IPS-15b (cell line): ENCODE measurements around the gene ATG7.
A peak's percentile ranks its signal among the peaks of the same experiment; 100 is the strongest.

Source experiments
- H3K27me3 ChIP-seq: one replicate; pipeline ENCODE4 v1.6.1; 2013; ENCODE audit warnings: low read length; ENCODE audit not compliant: control insufficient read depth, insufficient read depth
- H3K36me3 ChIP-seq: one replicate; pipeline ENCODE4 v1.6.1; 2013; ENCODE audit warnings: low read length; ENCODE audit not compliant: control insufficient read depth, insufficient read depth
- H3K4me1 ChIP-seq: one replicate; pipeline ENCODE4 v1.6.1; 2013; ENCODE audit warnings: mild to moderate bottlenecking, low read length; ENCODE audit not compliant: control insufficient read depth, insufficient read depth
- H3K4me3 ChIP-seq: one replicate; pipeline ENCODE4 v1.5.1; 2013; ENCODE audit warnings: low read depth, low read length
- H3K9ac ChIP-seq: one replicate; pipeline ENCODE4 v1.6.1; 2013; ENCODE audit warnings: low read depth, mild to moderate bottlenecking, low read length
- H3K9me3 ChIP-seq: one replicate; pipeline ENCODE4 v1.6.1; 2013; ENCODE audit warnings: mild to moderate bottlenecking, low read length; ENCODE audit not compliant: control insufficient read depth, insufficient read depth

ATG7 gene

DNA sequence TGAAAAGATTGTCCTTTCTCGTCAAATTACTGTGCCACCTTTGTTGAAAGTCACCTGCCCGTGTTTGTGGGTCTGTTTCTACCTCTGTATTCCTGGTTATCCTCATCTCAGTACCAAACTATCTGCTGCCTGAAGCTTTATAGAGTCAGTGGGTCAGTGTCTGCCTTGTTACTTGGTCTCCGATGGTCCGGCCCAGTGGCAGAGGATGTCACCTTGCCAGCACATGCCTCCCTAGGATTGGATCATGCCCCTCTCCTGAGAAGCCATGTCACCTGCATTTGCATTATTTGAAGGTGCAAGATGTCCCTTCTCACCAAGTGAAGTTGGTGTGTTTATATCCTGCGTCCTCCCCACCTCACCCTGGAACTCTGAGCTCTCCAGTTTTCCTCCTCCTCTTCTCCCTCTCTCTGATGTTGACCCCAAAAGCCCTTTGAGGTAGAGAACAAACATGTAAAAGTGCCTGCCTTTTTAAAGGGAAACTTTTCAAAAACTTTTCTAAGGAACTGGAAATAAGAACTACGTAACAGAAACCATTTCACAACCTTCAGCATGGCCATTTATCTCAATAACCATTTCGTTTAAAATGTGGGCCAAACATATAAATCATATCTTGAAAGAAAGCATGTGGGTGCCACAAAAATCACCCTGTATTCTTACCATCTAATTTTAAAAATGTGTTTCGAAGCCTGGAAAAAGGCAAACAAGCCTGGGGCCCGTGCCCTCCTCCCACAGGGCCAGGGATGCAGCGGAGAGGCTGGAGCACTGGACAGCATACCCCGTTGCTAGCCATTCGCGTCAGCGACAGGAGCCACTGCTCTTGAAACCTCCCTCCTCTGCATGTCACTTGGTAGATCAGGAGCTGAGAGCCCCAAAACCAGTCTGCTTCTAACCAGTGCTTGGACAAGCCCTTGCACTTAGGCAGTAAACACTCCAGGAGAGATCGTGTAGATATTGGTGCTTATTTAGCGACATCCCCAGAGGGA is 269.4 kb downstream of the ATG7 start:
- Histone ChIP-seq H3K9me3 (no peaks in the 10 kb centered on the region), H3K36me3 (no peaks in the 10 kb centered on the region), H3K4me3 (no peak overlapping the region), H3K27me3 (no peaks in the 10 kb centered on the region), H3K9ac (no peak overlapping the region), H3K4me1 (no peaks in the 10 kb centered on the region)

- Histone ChIP-seq H3K9me3 (no peaks in the 10 kb centered on the region), H3K4me3 (no peak overlapping the region), H3K27me3 (no peaks in the 10 kb centered on the region), H3K36me3 (no peaks in the 10 kb centered on the region), H3K9ac (no peak overlapping the region), H3K4me1 (no peaks in the 10 kb centered on the region)
Observed at GRCh38 chr3:11542551-11542950, 270.4 kb downstream of the ATG7 start.

- Histone ChIP-seq H3K9me3 (no peaks in the 10 kb centered on the region), H3K9ac (no peak overlapping the region), H3K27me3 (no peaks in the 10 kb centered on the region), H3K4me1 (no peaks in the 10 kb centered on the region), H3K36me3 (no peaks in the 10 kb centered on the region), H3K4me3 (no peak overlapping the region)
Observed at GRCh38 chr3:11543141-11543947, 271.1 kb downstream of the ATG7 start.

GRCh38 chr3:11543948-11544387 is 271.8 kb downstream of the ATG7 start:
- Histone ChIP-seq H3K9me3 (no peaks in the 10 kb centered on the region), H3K9ac (no peak overlapping the region), H3K4me3 (no peak overlapping the region), H3K4me1 (no peaks in the 10 kb centered on the region), H3K36me3 (no peaks in the 10 kb centered on the region), H3K27me3 (no peaks in the 10 kb centered on the region)

DNA sequence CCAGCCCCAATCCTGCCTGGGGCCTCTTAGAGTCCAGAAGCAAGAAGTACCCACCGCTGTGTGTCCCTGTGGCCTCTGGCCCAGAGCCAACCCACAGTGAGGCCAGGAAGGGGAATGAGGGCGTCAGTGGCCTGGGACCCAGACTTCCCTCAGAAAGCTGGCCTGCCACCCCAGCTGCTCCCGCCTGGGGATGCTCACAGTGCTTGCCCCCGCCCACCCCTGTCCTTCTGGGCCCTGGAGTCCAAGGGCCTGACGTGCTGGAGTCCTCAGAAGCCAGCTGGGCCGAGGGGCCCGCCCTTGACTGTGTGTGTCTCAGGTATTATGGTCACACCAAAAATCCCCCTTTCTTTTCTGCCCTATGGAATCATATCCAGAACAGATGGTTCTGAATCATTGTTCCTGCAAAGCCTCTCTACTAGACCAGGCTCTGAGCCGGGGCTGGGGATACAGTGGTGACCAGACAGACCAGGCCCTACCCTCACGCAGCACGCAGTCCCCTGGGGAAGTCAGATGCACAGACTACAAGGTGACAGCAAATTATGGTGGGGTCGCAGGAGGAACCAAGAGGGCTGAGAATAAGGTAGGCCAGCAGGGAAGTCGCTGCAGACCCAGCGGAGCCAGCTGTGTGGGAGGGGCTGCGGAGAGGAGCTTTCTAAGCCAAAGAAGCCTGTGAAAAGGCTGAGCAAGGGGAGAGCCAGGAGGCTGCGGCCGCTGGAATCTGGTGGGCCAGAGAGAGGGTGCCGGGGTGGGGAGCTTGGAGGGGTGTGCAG is 272.4 kb downstream of the ATG7 start:
- no peak overlapping the region for H3K9ac ChIP-seq
- no peaks in the 10 kb centered on the region for H3K4me1 ChIP-seq
- no peaks in the 10 kb centered on the region for H3K27me3 ChIP-seq
- no peaks in the 10 kb centered on the region for H3K36me3 ChIP-seq
- no peaks in the 10 kb centered on the region for H3K9me3 ChIP-seq
- no peak overlapping the region for H3K4me3 ChIP-seq

GRCh38 chr3:11545186-11545851 is 273.1 kb downstream of the ATG7 start:
- H3K9me3 ChIP-seq, result no peaks in the 10 kb centered on the region
- no peaks in the 10 kb centered on the region for H3K27me3 ChIP-seq
- H3K4me3 ChIP-seq, result no peak overlapping the region
- H3K9ac ChIP-seq, result peak overlapping the region; percentile 37
- no peaks in the 10 kb centered on the region for H3K4me1 ChIP-seq
- H3K36me3 ChIP-seq, result no peaks in the 10 kb centered on the region

DNA sequence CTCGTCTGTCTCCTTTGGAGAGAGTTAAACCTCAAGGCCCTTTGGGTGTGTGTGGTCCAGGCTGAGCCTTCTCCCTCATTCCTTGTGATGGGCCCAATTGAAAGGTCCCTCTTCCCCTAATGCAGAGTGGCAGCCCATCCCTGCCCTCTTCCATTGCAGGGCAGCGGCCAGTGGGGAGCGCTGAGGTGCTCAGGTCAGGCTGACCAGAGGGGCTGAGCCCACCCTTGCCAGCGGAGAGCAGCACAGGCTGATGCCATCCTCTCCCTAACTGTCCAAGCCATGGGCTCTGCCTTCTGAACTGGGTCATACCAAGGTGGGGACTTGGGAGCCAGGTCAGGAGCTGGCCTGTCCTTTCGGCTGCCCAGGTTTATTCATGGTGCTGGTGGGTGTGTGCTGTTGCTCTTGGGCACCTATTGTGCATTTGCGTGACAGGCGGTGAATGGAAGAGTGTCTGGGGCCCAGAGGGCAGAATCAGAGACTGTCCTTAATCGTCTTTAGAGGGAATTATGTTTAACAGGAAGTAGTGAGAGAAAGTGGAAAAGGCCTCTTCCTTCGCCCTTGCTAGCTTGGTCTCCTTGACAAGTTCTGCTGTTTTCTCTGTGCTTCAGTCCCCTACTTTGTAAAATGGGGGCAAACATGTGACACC is 274.6 kb downstream of the ATG7 start:
- H3K9ac ChIP-seq, result no peak overlapping the region
- H3K4me1 ChIP-seq, result no peaks in the 10 kb centered on the region
- no peak overlapping the region for H3K4me3 ChIP-seq
- H3K27me3 ChIP-seq, result no peaks in the 10 kb centered on the region
- H3K36me3 ChIP-seq, result no peaks in the 10 kb centered on the region
- H3K9me3 ChIP-seq, result no peaks in the 10 kb centered on the region

- Histone ChIP-seq H3K9ac (no peak overlapping the region), H3K4me1 (no peaks in the 10 kb centered on the region), H3K4me3 (no peak overlapping the region), H3K36me3 (no peaks in the 10 kb centered on the region), H3K27me3 (no peaks in the 10 kb centered on the region), H3K9me3 (no peaks in the 10 kb centered on the region)
Observed at GRCh38 chr3:11547498-11547897, 275.3 kb downstream of the ATG7 start.

DNA sequence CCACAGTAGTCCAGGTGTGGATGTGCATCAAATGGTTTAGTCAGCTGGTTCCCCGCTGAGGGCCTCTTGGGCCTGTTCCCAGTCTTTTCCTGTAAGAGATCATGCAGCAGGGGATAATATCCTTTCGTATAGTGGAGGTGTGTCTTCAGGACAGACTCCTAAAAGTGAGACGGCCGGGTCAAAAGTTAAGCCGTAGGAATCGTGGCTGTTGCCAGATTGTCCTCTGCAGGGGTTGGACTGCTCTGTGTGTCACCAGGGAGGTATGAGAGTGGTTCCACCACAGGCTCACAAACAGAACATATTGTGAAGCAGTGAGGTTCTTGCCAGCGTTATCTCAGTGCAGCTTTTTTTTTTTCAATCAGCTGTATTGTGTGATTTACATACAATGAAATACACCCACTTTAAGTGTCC is 276.5 kb downstream of the ATG7 start:
- Histone ChIP-seq H3K4me1 (no peaks in the 10 kb centered on the region), H3K36me3 (no peaks in the 10 kb centered on the region), H3K27me3 (no peaks in the 10 kb centered on the region), H3K4me3 (no peak overlapping the region), H3K9me3 (no peaks in the 10 kb centered on the region), H3K9ac (no peak overlapping the region)

DNA sequence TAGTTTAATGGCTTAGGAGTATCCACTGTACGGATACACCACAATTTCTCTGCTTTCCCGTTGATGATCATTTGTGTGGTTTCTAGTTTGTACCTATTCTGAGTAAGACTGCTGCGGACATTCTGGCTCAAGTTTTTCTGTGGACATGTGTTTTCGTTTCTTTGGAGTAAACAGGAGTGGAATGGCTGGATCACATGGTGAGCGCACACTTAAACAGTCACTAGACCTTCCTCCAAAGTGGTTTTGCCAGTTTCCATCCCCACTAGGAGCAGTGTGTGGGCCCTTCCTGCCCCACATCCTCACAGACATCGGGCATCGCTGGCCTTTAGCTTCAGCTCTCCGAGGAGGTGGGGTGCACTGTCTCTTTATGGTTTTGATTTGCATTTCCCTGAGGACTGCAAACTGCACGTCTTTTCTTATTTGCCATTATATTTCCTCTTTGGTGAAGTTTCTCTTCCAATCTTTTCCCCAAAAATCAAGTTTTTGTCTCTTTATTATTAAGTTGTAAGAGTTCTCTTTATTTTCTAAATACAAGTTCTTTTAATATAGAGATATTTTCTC is 277.5 kb downstream of the ATG7 start:
- Histone ChIP-seq H3K4me1 (no peaks in the 10 kb centered on the region), H3K9me3 (no peaks in the 10 kb centered on the region), H3K36me3 (peaks cover 4% of the 10 kb centered on the region), H3K27me3 (no peaks in the 10 kb centered on the region), H3K9ac (no peak overlapping the region), H3K4me3 (no peak overlapping the region)
